ENCODE data around the gene CDK5RAP1. TPM values are rescaled to one million over a fixed set of nuclear protein-coding genes. Genes with fewer than 3 reads are reported as not detected.

CDK5RAP1 gene
- total and polyA plus RNA-seq, 2 donors (not counting 3 experiments of a cell fraction or from before 2014, with no cell fraction given) = 30.8 to 36.5 TPM

DNA sequence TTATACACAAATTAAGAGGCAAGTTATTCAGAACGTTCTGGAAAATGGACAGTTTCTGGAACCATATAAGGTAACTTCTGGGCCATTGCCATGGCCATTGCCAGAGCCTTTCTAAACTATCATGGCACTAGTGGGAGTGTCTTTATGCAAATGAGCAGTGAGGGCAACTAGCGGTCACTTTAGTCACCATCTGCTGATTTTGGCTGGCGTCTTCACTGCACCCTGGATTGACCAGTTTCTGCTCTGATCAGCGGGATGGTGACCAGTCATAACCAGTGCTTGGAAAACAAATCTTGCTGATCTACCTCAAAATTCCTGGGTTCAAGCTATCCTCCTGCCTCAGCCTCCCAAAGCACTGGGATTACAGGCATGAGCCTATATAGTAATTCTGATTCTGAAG is 49.5 kb upstream of the CDK5RAP1 start:
- Histone ChIP-seq H4K20me1 (replicated peaks; ENCODE audit: control insufficient read depth, extremely low read depth, insufficient read depth, low read length) (no peaks in the 10 kb centered on the region), H3K4me3 (replicated peaks in 1 of 3; ENCODE audit: insufficient read depth in 1 of 3, low read depth in 1 of 3, low read length in 3 of 3) (no peak overlapping the region), H2AFZ (ENCODE audit: low read depth, low read length) (no peak overlapping the region), H3K4me2 (ENCODE audit: insufficient read depth, low read length) (no peak overlapping the region), H3K9ac (replicated peaks; ENCODE audit: extremely low read depth, insufficient read depth, low read length) (no peak overlapping the region), H3K36me3 (ENCODE audit: control insufficient read depth in 2 of 2, extremely low read depth in 1 of 2, insufficient read depth in 2 of 2, low read length in 2 of 2) (no peaks in the 10 kb centered on the region), H3K27me3 (ENCODE audit: control insufficient read depth in 2 of 2, insufficient read depth in 2 of 2, low read length in 2 of 2) (peaks cover 0 to 2% of the 10 kb centered on the region in 2 experiments), H3K4me1 (ENCODE audit: control insufficient read depth, extremely low read depth, insufficient read depth, low read length) (no peaks in the 10 kb centered on the region), H3K9me1 (replicated peaks; ENCODE audit: control insufficient read depth, extremely low read depth, insufficient read depth, low read length) (no peaks in the 10 kb centered on the region), H3K27ac (ENCODE audit: insufficient read depth, low read depth, low read length) (no peak overlapping the region), H3K79me2 (ENCODE audit: control insufficient read depth, insufficient read depth, low read length) (no peaks in the 10 kb centered on the region), H3K9me3 (replicated peaks; ENCODE audit: control insufficient read depth, insufficient read depth, low read length) (no peaks in the 10 kb centered on the region)
- DNase-seq (ENCODE audit: low read depth, low spot score) (no peak), FAIRE-seq (no peak)
- ChIA-PET POLR2A (no interaction called here), CTCF (no interaction called here)
- no TSS peak for BruUV-seq (replicated peaks)
- dilution Hi-C loops (cut with MboI; ENCODE audit: extremely low pct_ligation_motif_present, low sequenced_read_pairs) = no loop called here
- intact Hi-C loops (cut with micrococcal nuclease) = no loop called here
- TF ChIP-seq, protein P1, sequence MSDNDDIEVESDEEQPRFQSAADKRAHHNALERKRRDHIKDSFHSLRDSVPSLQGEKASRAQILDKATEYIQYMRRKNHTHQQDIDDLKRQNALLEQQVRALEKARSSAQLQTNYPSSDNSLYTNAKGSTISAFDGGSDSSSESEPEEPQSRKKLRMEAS (IDR thresholded peaks at IDR 0.05; ENCODE audit: insufficient read depth, insufficient read length) = no peak

GRCh38 chr20:33445881-33446625 is 44.7 kb upstream of the CDK5RAP1 start:
- H3K27ac ChIP-seq (ENCODE audit: insufficient read depth, low read depth, low read length) = no peak overlapping the region
- no peaks in the 10 kb centered on the region for H4K20me1 ChIP-seq (replicated peaks; ENCODE audit: control insufficient read depth, extremely low read depth, insufficient read depth, low read length)
- FAIRE-seq = no peak
- no peak overlapping the region for H3K4me3 ChIP-seq (replicated peaks in 1 of 3; ENCODE audit: insufficient read depth in 1 of 3, low read depth in 1 of 3, low read length in 3 of 3)
- TF ChIP-seq GATA2 (IDR thresholded peaks at IDR 0.05; ENCODE audit: insufficient read depth, insufficient read length, low read depth, low read length) (no peak), FOS (IDR thresholded peaks at IDR 0.05; ENCODE audit: borderline replicate concordance, insufficient read depth, low read length) (no peak)
- H3K36me3 ChIP-seq (ENCODE audit: control insufficient read depth in 2 of 2, extremely low read depth in 1 of 2, insufficient read depth in 2 of 2, low read length in 2 of 2) = no peaks in the 10 kb centered on the region
- H3K9ac ChIP-seq (replicated peaks; ENCODE audit: extremely low read depth, insufficient read depth, low read length) = no peak overlapping the region
- no peak for DNase-seq (ENCODE audit: low read depth, low spot score)
- POLR2A ChIA-PET = no interaction called here
- no peaks in the 10 kb centered on the region for H3K9me3 ChIP-seq (replicated peaks; ENCODE audit: control insufficient read depth, insufficient read depth, low read length)
- no peaks in the 10 kb centered on the region for H3K9me1 ChIP-seq (replicated peaks; ENCODE audit: control insufficient read depth, extremely low read depth, insufficient read depth, low read length)
- peaks cover 5% of the 10 kb centered on the region for H3K4me1 ChIP-seq (ENCODE audit: control insufficient read depth, extremely low read depth, insufficient read depth, low read length)
- no peak overlapping the region for H3K4me2 ChIP-seq (ENCODE audit: insufficient read depth, low read length)
- intact Hi-C loops (cut with micrococcal nuclease) = no loop called here
- no peak overlapping the region for H2AFZ ChIP-seq (ENCODE audit: low read depth, low read length)
- H3K79me2 ChIP-seq (ENCODE audit: control insufficient read depth, insufficient read depth, low read length) = no peaks in the 10 kb centered on the region
- BruUV-seq (replicated peaks) = no TSS peak
- CTCF ChIA-PET = interaction anchor here (1.3 to 2.8 kb wide), 2 partner anchors 11 to 207 kb away, joined by 3 to 14 read pairs; no protein-coding TSS in a partner anchor
- H3K27me3 ChIP-seq (ENCODE audit: control insufficient read depth in 2 of 2, insufficient read depth in 2 of 2, low read length in 2 of 2) = no peaks in the 10 kb centered on the region
- dilution Hi-C loops (cut with MboI; ENCODE audit: extremely low pct_ligation_motif_present, low sequenced_read_pairs) = no loop called here

Measured in endothelial cell of umbilical vein (primary cell).